Esophagus muscularis mucosa (tissue), 4 donors: ENCODE results near the gene AQP1. TPM values are rescaled to one million over a fixed set of nuclear protein-coding genes. Genes with fewer than 3 reads are reported as not detected.

Experiments
- DNase-seq: peaks from one replicate; pipeline ENCODE4 v3.0.0-alpha.2; 2017; ENCODE audit errors: extremely low spot score
- H3K27ac ChIP-seq, 4 donors: fragments of 200-600 bp; sonication (generic); replicated peaks in 1 of 4; 1 replicate in 3 of 4; 2 replicates in 1 of 4; pipeline ENCODE4 v1.5.1; 2016 to 2019; ENCODE audit warnings: mild to moderate bottlenecking in 1 of 4
- H3K27me3 ChIP-seq, 4 donors: fragments of 200-600 bp; sonication (generic); one replicate each; pipeline versions ENCODE4 v1.5.1 to v1.6.0; 2016 to 2019
- H3K36me3 ChIP-seq, 4 donors: fragments of 200-600 bp; sonication (generic); one replicate each; pipeline ENCODE4 v1.5.1; 2016 to 2019
- H3K4me1 ChIP-seq, 4 donors: fragments of 200-600 bp; sonication (generic); one replicate each; pipeline ENCODE4 v1.5.1; 2016 to 2019
- H3K4me3 ChIP-seq, 4 donors: fragments of 200-600 bp; sonication (generic); 1 replicate in 2 of 4; 2 replicates in 2 of 4; pipeline ENCODE4 v1.5.1; 2016 to 2019; ENCODE audit warnings: mild to moderate bottlenecking in 4 of 4, moderate library complexity in 1 of 4
- H3K9me3 ChIP-seq, 4 donors: fragments of 200-600 bp; sonication (generic); 1 replicate in 3 of 4; 2 replicates in 1 of 4; pipeline ENCODE4 v1.5.1; 2016 to 2019
- EP300 ChIP-seq: sonication (generic); formaldehyde crosslinking; IDR thresholded peaks from one replicate; pipeline ENCODE4 v1.6.1; 2017; ENCODE audit warnings: antibody characterized with exemption
- POLR2A ChIP-seq: fragments of 450-650 bp; IDR thresholded peaks from one replicate; pipeline ENCODE4 v1.6.1; 2017; ENCODE audit warnings: antibody characterized with exemption, moderate library complexity, mild to moderate bottlenecking, low read depth
- POLR2AphosphoS5 ChIP-seq, 2 donors: sonication (generic); formaldehyde crosslinking; IDR thresholded peaks; one replicate each; pipeline ENCODE4 v1.6.1; 2017; ENCODE audit warnings: antibody characterized with exemption in 2 of 2
- WGBS: methylation state at CpG from one replicate; pipeline ENCODE4 v1.1.5; 2018; 5-methylcytosine and 5-hydroxymethylcytosine counted together
- intact Hi-C: fragments of 100-400 bp; cut with DNase I; formaldehyde crosslinking; loops from one replicate; pipeline ENCODE4 v1.15.1; 2023
- total RNA-seq, 4 donors: library from RNA; depleted of rRNA; stranded (reverse); fragments of >200 nt; gene quantifications; one replicate each; pipeline versions ENCODE4 v1.1.0 to v1.2.1, GENCODE V29; 2016
- TF ChIP-seq, protein P1 (sequence below), 3 experiments: fragments of 200-600 bp in 2 of 3; fragments of 450-650 bp in 1 of 3; sonication (generic) in 2 of 3; IDR thresholded peaks; one replicate each; pipeline ENCODE4 v1.5.1; 2017 to 2019; ENCODE audit warnings: antibody characterized with exemption in 3 of 3, mild to moderate bottlenecking in 2 of 3, moderate library complexity in 1 of 3

AQP1 gene
- total RNA-seq, 4 donors from 2014 or later: 362 to 578 (median 513) TPM

DNA sequence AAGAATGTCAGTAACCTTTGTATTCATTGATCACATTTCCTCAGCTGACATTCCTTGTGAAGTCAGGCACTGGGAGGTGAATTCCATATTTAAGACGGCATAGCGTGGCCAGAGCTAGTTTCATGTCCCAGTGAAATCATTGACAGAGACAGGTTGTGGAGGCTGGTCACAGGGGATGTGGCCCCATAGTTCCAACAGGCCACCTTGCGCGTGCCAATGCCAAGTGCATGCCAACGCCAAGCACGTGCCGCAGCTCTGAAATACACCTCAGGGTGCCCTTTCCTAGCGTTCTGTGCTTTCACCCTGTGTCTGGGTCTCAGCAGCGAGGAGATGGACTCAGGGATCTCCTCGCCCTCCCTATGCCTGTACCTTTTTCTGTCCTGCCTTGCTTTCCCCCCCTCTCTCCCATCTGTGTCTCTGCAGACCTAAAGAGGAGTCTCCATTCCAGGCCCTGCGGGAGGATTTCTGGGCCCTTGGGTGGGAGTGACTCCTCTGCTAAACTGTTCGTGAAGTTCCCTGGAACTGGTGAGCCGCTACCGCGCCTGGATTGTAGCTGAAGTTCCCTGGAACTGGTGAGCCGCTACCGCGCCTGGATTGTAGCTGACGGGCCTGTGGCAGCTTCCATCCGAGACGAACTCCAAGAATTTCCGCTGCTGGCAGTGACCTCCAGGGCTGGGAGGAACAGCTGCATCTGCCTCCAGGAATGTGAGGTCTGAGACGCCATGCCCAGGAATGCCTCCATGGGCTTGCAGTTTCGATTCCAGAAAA is 19.7 kb downstream of the AQP1 start:
- peak overlapping the region in 1 of 4 donors; percentile 33 for H3K27ac ChIP-seq
- H3K27me3 ChIP-seq: no peaks in the 10 kb centered on the region
- H3K36me3 ChIP-seq: peaks cover 0 to 15% (median 7%) of the 10 kb centered on the region in 4 donors
- H3K4me1 ChIP-seq: peaks cover 4 to 28% (median 12%) of the 10 kb centered on the region in 4 donors
- peaks cover 0 to 9% (median 4%) of the 10 kb centered on the region in 4 donors for H3K9me3 ChIP-seq
- TF ChIP-seq POLR2A: no peak
- no peak for TF ChIP-seq EP300
- TF ChIP-seq, protein P1, sequence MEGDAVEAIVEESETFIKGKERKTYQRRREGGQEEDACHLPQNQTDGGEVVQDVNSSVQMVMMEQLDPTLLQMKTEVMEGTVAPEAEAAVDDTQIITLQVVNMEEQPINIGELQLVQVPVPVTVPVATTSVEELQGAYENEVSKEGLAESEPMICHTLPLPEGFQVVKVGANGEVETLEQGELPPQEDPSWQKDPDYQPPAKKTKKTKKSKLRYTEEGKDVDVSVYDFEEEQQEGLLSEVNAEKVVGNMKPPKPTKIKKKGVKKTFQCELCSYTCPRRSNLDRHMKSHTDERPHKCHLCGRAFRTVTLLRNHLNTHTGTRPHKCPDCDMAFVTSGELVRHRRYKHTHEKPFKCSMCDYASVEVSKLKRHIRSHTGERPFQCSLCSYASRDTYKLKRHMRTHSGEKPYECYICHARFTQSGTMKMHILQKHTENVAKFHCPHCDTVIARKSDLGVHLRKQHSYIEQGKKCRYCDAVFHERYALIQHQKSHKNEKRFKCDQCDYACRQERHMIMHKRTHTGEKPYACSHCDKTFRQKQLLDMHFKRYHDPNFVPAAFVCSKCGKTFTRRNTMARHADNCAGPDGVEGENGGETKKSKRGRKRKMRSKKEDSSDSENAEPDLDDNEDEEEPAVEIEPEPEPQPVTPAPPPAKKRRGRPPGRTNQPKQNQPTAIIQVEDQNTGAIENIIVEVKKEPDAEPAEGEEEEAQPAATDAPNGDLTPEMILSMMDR (IDR thresholded peaks at IDR 0.05): no peak
- no peak for TF ChIP-seq POLR2AphosphoS5 (IDR thresholded peaks at IDR 0.05)
- WGBS: 78% methylated on average over 24 of the region's 24 CpGs
- peak; percentile 83 for DNase-seq
- intact Hi-C loops: no loop called here
- H3K4me3 ChIP-seq: no peak overlapping the region

DNA sequence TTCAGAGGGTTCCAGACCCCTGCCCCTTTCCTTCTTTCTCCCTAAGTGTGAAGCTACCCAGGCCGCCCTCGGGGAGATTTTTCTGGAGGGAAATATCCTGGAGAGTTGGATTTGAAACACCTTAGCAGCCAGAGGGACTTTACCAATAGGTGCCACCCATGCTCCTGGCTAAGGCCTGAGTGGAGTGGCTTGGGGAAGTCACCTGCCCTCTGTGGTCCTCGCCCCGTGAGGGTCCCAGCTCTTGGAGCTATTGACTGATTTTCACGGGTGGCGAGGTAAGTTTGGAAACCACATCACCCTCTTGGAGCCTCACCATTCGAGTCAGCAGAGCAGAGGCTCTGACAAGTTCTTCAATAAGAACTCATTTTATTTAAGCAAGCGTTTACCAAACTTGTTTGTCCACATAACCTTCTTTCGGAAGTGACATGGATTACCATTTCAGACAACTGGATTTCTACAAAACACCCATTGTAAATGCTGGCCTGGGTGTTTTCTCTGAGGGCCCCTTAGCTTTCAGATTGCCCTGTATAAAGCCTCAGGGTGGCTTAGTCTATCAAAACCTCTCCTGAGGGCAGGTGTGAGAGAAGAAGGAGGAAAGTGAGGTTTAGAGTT is 20.4 kb downstream of the AQP1 start:
- H3K4me1 ChIP-seq: peaks cover 4 to 28% (median 12%) of the 10 kb centered on the region in 4 donors
- TF ChIP-seq EP300: no peak
- no peak for TF ChIP-seq POLR2A
- TF ChIP-seq POLR2AphosphoS5 (IDR thresholded peaks at IDR 0.05): no peak
- H3K36me3 ChIP-seq: peaks cover 0 to 8% (median 2%) of the 10 kb centered on the region in 4 donors
- intact Hi-C loops: no loop called here
- H3K4me3 ChIP-seq: no peak overlapping the region
- peak overlapping the region in 1 of 4 donors; percentile 33 for H3K27ac ChIP-seq
- no peaks in the 10 kb centered on the region for H3K27me3 ChIP-seq
- WGBS: 94% methylated on average over 6 of the region's 9 CpGs
- H3K9me3 ChIP-seq: peaks cover 0 to 4% (median 2%) of the 10 kb centered on the region in 4 donors
- DNase-seq: peak; percentile 88

DNA sequence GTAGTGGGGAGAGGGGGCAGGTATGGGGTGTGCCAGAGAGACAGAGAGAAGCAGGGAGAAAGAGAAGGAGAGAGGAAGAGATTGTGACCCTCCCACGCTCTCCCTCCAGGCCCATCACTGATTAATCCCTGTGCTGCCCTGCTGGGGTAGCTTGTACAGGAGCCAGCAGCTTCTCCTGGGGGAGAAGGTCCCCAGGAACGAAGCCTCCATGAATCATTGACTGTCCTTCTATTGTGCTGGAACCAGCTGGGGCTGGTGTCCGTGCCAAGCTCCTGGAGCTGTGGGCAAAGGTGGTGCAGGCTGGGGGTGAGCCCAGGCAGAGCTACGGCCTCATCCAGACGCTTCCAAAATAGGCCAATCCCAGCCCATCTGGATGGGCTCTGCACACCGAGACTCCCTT is 20.9 kb downstream of the AQP1 start:
- Histone ChIP-seq H3K4me1 (peaks cover 4 to 28% (median 12%) of the 10 kb centered on the region in 4 donors), H3K27me3 (no peaks in the 10 kb centered on the region), H3K36me3 (peaks cover 0 to 3% (median 0%) of the 10 kb centered on the region in 4 donors), H3K9me3 (no peaks in the 10 kb centered on the region), H3K4me3 (no peak overlapping the region), H3K27ac (no peak overlapping the region)
- intact Hi-C loops: no loop called here
- TF ChIP-seq POLR2A: no peak
- TF ChIP-seq, protein P1 (IDR thresholded peaks at IDR 0.05): no peak
- no peak for TF ChIP-seq EP300
- no peak for TF ChIP-seq POLR2AphosphoS5 (IDR thresholded peaks at IDR 0.05)
- DNase-seq: no peak
- WGBS: 69% methylated on average over 4 of the region's 6 CpGs

DNA sequence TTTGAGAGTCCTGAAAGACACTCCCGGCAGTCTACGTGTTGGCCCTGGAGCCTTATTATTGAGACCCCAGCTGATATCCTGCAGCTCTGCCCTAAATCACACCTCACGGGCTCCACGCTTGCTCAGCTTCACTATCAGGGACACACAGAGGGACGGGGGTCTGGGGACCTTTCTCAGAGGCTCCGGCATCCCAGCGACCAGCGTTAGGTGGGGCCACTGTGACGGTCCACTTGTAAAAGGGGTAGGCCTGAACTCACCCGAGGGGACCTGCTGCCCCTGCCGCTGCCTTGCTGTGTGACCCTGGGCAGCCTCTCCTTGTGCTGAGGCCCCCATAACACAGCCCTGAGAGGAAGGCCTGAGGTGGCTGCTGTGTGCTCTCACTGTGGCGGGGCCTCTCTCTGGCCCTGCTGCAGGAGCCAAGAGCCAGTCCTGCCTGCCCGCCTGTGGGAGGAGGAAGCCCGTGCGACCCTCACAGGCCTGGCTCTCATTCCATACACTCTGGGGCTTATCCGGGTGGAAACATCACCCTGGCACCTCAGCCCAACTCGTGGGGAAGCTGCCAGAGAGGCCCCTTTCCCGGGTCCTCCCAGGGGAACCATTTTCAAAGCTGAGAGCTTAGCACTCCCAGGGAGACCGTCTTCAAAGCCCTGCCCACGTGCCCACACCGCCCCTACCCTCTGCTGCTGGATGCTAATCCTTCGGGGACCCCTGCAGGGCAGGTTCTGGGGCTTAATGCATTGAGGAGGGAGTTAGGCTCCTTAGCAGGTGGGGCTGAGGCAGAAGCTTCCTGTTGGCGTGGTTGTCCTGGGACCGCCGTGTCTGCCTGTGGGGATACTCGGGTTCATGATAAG is 21.7 kb downstream of the AQP1 start:
- Histone ChIP-seq H3K4me3 (no peak overlapping the region), H3K27ac (no peak overlapping the region), H3K4me1 (peaks cover 5 to 30% (median 14%) of the 10 kb centered on the region in 4 donors), H3K9me3 (no peaks in the 10 kb centered on the region), H3K36me3 (no peaks in the 10 kb centered on the region), H3K27me3 (no peaks in the 10 kb centered on the region)
- intact Hi-C loops: no loop called here
- TF ChIP-seq, protein P1 (IDR thresholded peaks at IDR 0.05): no peak
- TF ChIP-seq EP300: no peak
- no peak for TF ChIP-seq POLR2AphosphoS5 (IDR thresholded peaks at IDR 0.05)
- no peak for TF ChIP-seq POLR2A
- peak; percentile 87 for DNase-seq
- 86% methylated on average over 24 of the region's 26 CpGs for WGBS
